Fibroblast of lung (primary cell): ENCODE results near the gene NMRAL1. TPM values are rescaled to one million over a fixed set of nuclear protein-coding genes. Genes with fewer than 3 reads are reported as not detected.

Experiments
- DNase-seq, 2 donors: peaks; one replicate each; pipeline versions ENCODE4 v3.0.0 to v3.0.0-alpha.2; 2010; ENCODE audit warnings: low read depth in 2 of 2
- H2AFZ ChIP-seq: 2 replicates; pipeline ENCODE4 v1.5.1; 2012; ENCODE audit warnings: low read length, control low read depth, inconsistent platforms
- H3K27ac ChIP-seq: 2 replicates; pipeline ENCODE4 v1.5.1; 2011; ENCODE audit warnings: low read length, control low read depth; ENCODE audit not compliant: insufficient read depth
- H3K27me3 ChIP-seq: 2 replicates; pipeline ENCODE4 v1.5.1; 2011; ENCODE audit warnings: mild to moderate bottlenecking, low read length; ENCODE audit not compliant: control insufficient read depth, insufficient read depth
- H3K36me3 ChIP-seq: 2 replicates; pipeline ENCODE4 v1.5.1; 2011; ENCODE audit warnings: low read length; ENCODE audit not compliant: control insufficient read depth, insufficient read depth
- H3K4me1 ChIP-seq: 2 replicates; pipeline ENCODE4 v1.5.1; 2011; ENCODE audit warnings: low read length; ENCODE audit not compliant: control insufficient read depth, insufficient read depth; ENCODE audit errors: extremely low read depth
- H3K4me2 ChIP-seq: 2 replicates; pipeline ENCODE4 v1.5.1; 2011; ENCODE audit warnings: low read length, control low read depth; ENCODE audit not compliant: insufficient read depth; ENCODE audit errors: extremely low read depth
- H3K4me3 ChIP-seq, 4 experiments: fragments of 200-600 bp in 1 of 4; sonication (generic) in 1 of 4; replicated peaks in 1 of 4; 2 replicates each; pipeline ENCODE4 v1.5.1; 2011 to 2016; ENCODE audit warnings: low read length in 4 of 4, low read depth in 3 of 4, mild to moderate bottlenecking in 3 of 4, control low read depth in 2 of 4, inconsistent platforms in 1 of 4, mixed read lengths in 1 of 4; ENCODE audit not compliant: insufficient read depth in 1 of 4; ENCODE audit errors: control extremely low read depth in 1 of 4
- H3K79me2 ChIP-seq: 2 replicates; pipeline ENCODE4 v1.5.1; 2012; ENCODE audit warnings: mild to moderate bottlenecking, low read length, inconsistent platforms; ENCODE audit not compliant: control insufficient read depth, insufficient read depth
- H3K9ac ChIP-seq: 2 replicates; pipeline ENCODE4 v1.5.1; 2011; ENCODE audit warnings: mild to moderate bottlenecking, low read length, control low read depth; ENCODE audit not compliant: insufficient read depth
- H3K9me3 ChIP-seq: 2 replicates; pipeline ENCODE4 v1.5.1; 2012; ENCODE audit warnings: low read depth, low read length; ENCODE audit not compliant: control insufficient read depth, insufficient read depth
- H4K20me1 ChIP-seq: 2 replicates; pipeline ENCODE4 v1.5.1; 2011; ENCODE audit warnings: low read length; ENCODE audit not compliant: control insufficient read depth, insufficient read depth; ENCODE audit errors: extremely low read depth
- EZH2 ChIP-seq: IDR thresholded peaks from 2 replicates; pipeline ENCODE4 v1.5.1; 2012; ENCODE audit warnings: low read length, control low read depth, mild to moderate bottlenecking; ENCODE audit errors: missing control alignments
- polyA plus RNA-seq, 2 donors: library from polyadenylated mRNA; depleted of rRNA in 1 of 2; stranded (reverse) in 1 of 2; unstranded in 1 of 2; fragments of >200 nt; gene quantifications; 2 replicates each; pipeline ENCODE4 v1.2.1, GENCODE V29; 2011 to 2012; ENCODE audit warnings: missing spikeins in 1 of 2
- total RNA-seq: library from RNA; depleted of rRNA; stranded (reverse); fragments of >200 nt; gene quantifications from 2 replicates; pipeline ENCODE4 v1.2.1, GENCODE V29; 2014
- TF ChIP-seq, protein P1 (sequence below), 2 donors: IDR thresholded peaks in 1 of 2; conservative IDR thresholded peaks in 1 of 2; 1 replicate in 1 of 2; 2 replicates in 1 of 2; pipeline ENCODE4 v1.5.1; 2011 to 2012; ENCODE audit warnings: low read length in 2 of 2, control low read depth in 1 of 2, inconsistent platforms in 1 of 2, low read depth in 1 of 2, mild to moderate bottlenecking in 1 of 2

The NMRAL1 gene
- total and polyA plus RNA-seq, 2 donors (not counting 1 experiment from before 2014, with no cell fraction given) = 33.6 to 73.5 TPM

DNA sequence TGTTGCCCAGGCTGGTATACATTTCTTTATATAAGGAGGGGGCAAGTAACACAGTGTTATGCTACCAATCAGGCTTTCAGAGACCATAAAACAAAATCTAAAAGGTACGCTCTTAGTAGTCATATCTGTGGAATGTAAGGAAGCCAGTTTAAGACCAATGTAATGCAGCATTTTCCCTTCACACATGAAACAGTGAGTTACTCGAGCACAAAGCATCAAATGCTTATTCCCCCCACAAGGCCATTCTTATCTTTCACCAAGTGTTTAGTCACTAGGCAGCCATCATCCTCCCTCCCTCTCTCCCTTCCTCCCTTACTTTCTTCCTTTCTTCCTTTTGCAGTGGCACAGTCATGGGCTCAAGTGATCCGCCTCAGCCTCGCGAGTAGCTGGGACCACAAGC, 14.6 kb upstream of the NMRAL1 start:
- no peaks in the 10 kb centered on the region for H3K36me3 ChIP-seq
- DNase-seq = peak; percentile 33 to 96
- TF ChIP-seq, protein P1, sequence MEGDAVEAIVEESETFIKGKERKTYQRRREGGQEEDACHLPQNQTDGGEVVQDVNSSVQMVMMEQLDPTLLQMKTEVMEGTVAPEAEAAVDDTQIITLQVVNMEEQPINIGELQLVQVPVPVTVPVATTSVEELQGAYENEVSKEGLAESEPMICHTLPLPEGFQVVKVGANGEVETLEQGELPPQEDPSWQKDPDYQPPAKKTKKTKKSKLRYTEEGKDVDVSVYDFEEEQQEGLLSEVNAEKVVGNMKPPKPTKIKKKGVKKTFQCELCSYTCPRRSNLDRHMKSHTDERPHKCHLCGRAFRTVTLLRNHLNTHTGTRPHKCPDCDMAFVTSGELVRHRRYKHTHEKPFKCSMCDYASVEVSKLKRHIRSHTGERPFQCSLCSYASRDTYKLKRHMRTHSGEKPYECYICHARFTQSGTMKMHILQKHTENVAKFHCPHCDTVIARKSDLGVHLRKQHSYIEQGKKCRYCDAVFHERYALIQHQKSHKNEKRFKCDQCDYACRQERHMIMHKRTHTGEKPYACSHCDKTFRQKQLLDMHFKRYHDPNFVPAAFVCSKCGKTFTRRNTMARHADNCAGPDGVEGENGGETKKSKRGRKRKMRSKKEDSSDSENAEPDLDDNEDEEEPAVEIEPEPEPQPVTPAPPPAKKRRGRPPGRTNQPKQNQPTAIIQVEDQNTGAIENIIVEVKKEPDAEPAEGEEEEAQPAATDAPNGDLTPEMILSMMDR (conservative IDR thresholded peaks at IDR 0.05 in 1 of 2, IDR thresholded peaks at IDR 0.05 in 1 of 2; ENCODE audit: low read depth in 1 of 2, low read length in 2 of 2) = no peak
- no peak for TF ChIP-seq EZH2
- H2AFZ ChIP-seq = no peak overlapping the region
- H3K27me3 ChIP-seq = no peaks in the 10 kb centered on the region
- peak overlapping the region; percentile 26 for H3K27ac ChIP-seq
- peak overlapping the region; percentile 50 for H3K4me2 ChIP-seq
- H3K4me1 ChIP-seq = peaks cover 15% of the 10 kb centered on the region
- no peak overlapping the region for H3K4me3 ChIP-seq
- no peak overlapping the region for H3K9ac ChIP-seq
- H3K79me2 ChIP-seq = peaks cover 19% of the 10 kb centered on the region
- no peaks in the 10 kb centered on the region for H3K9me3 ChIP-seq
- no peaks in the 10 kb centered on the region for H4K20me1 ChIP-seq

- Histone ChIP-seq H3K27me3 (no peaks in the 10 kb centered on the region), H3K9ac (no peak overlapping the region), H3K79me2 (peaks cover 18% of the 10 kb centered on the region), H3K27ac (peak overlapping the region; percentile 26), H3K4me2 (peak overlapping the region; percentile 15), H3K4me1 (peaks cover 15% of the 10 kb centered on the region), H4K20me1 (no peaks in the 10 kb centered on the region), H3K9me3 (no peaks in the 10 kb centered on the region), H3K4me3 (no peak overlapping the region), H2AFZ (no peak overlapping the region), H3K36me3 (no peaks in the 10 kb centered on the region)
- DNase-seq = peak in 1 of 2 donors; percentile 37
- TF ChIP-seq, protein P1 (conservative IDR thresholded peaks at IDR 0.05 in 1 of 2, IDR thresholded peaks at IDR 0.05 in 1 of 2; ENCODE audit: low read depth in 1 of 2, low read length in 2 of 2) = no peak
- no peak for TF ChIP-seq EZH2
These were observed 14.1 kb upstream of the NMRAL1 start for GRCh38 chr16:4488499-4488967.

GRCh38 chr16:4487955-4488498, 13.6 kb upstream of the NMRAL1 start:
- no peaks in the 10 kb centered on the region for H3K36me3 ChIP-seq
- peak overlapping the region; percentile 26 for H3K27ac ChIP-seq
- H3K79me2 ChIP-seq = peaks cover 16% of the 10 kb centered on the region
- no peaks in the 10 kb centered on the region for H3K9me3 ChIP-seq
- H3K27me3 ChIP-seq = no peaks in the 10 kb centered on the region
- peaks cover 15% of the 10 kb centered on the region for H3K4me1 ChIP-seq
- no peak overlapping the region for H3K4me2 ChIP-seq
- H2AFZ ChIP-seq = no peak overlapping the region
- peak; percentile 45 to 80 for DNase-seq
- H3K9ac ChIP-seq = no peak overlapping the region
- no peaks in the 10 kb centered on the region for H4K20me1 ChIP-seq
- TF ChIP-seq EZH2 = no peak
- H3K4me3 ChIP-seq = no peak overlapping the region
